Measurements from ENCODE around the gene NENF.

The NENF gene

GRCh38 chr1:212432272-212432660, 454 bp upstream of the NENF start:
- DNase-seq, result no peak

GRCh38 chr1:212433577-212434462, 1.1 kb downstream of the NENF start:
- DNase-seq, result no peak

- DNase-seq, result no peak
These were observed 2.3 kb downstream of the NENF start for GRCh38 chr1:212434992-212435391.

DNA sequence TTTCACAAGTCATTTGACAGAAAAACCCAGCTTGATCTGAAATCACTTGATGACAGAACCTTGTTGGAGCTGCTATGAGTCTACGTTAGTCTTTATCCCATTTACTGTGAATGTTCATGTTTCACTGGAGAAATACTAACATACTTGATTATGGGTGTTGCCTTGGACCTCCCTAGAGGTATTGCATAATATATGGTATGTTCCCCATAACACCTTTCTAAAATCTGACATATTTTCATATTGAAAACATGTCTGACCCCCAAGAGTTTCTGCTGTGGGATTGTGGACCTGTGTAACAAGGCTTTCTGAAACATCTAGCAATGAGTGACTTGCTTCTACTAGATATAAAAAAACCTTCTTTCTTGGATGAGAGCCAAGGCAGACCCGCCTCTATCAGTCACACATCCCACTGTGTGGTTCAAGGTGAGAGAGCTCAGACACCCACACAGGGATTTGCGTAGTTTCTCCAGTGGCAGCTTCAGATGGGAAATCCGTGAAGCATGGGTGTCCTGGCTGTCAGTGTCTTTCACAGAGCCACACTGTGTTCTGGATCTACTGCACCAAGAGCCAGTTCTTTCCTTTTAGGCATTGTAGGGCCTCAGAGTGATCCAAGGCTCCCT, 4.6 kb downstream of the NENF start:
- DNase-seq, result no peak

- DNase-seq, result no peak
These were observed 6.1 kb downstream of the NENF start for GRCh38 chr1:212438831-212439237.

DNA sequence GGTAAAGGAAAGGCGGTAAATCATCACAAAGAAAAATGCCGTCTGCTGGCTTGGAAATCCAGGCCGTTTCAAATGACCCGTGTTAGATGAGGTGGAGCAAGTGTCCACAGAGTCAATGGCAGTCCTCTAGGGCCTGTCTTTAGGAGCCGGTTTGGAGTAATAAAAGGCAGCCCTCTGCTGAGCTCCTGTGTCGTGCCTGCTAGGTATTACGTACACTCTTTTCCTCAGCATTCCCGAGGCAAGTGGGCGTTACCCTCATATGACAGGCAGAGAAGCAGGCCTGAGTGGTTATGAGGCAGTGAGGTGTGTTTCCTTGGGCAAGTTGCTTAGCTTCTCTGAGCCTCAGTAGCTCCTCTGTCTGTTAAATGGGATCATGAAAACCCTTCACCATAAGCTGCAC, 7.7 kb downstream of the NENF start:
- no peak for DNase-seq

- DNase-seq, result no peak
These were observed 9.7 kb downstream of the NENF start for GRCh38 chr1:212442408-212442807.

DNA sequence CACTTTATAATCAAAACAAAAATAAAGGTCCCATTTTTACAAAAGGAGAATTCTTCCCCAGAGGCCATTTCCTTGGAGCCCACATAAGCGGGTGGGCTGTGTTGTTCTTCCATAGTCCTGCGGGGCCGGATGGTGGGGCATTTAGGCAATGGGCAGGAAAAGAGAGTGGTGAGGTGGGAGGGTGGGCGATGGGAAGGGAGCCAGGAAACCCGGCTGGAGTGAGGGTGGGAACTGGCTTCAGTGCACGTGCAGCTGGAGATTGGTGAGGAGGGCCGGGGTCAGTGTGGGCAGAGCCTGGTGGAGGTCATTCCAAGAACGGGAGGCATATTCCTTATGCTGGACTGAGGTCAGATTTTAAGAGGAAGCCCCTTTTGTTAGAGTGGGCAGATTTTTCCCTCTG, 13.6 kb downstream of the NENF start:
- DNase-seq, result no peak

DNA sequence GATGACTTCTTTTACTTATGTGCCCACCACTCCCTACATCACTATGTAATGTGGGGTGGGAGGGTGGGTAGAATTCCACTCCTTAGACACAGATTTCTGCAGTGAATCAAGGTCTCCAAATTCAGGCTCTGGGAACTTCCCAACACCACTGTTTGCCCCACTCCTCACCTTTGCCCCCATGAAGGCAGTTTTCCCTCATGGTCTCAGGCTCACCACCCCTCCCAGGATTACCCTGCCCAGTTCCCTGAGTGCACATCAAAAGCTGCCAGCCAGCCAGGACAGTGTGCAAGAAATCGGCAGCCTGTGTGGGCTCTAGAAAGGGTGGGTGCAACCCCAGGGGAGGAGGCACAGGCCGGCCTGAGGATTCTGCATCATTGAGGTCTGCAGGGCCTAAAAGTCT, 14.8 kb downstream of the NENF start:
- DNase-seq, result no peak

DNA sequence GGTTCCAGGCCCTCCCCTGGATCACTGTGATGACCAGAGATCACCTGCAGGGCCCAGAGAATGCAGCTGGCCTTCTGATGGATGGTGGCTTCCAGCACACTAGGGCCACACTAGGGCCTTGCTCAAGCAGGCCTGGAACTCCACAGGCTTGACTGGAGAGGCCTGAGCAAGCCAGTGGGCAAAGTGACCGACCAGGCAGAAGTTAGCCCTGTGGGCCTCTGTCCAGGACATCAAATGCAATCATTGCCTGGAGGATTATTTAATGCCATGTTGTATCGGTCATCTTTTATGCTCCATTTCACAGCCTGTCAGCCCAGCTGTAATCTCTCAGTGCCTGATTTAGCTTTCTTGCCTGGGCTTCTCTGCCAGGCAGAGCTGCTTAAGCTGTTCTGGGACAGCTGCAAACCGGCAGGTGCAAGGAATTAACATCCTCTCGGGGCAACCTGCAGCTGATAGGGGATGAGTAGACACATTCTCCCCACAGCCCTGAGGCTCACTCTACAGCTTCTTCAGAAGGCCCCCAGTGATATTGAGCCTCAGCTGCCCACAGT, 17.7 kb downstream of the NENF start:
- DNase-seq, result no peak

DNA sequence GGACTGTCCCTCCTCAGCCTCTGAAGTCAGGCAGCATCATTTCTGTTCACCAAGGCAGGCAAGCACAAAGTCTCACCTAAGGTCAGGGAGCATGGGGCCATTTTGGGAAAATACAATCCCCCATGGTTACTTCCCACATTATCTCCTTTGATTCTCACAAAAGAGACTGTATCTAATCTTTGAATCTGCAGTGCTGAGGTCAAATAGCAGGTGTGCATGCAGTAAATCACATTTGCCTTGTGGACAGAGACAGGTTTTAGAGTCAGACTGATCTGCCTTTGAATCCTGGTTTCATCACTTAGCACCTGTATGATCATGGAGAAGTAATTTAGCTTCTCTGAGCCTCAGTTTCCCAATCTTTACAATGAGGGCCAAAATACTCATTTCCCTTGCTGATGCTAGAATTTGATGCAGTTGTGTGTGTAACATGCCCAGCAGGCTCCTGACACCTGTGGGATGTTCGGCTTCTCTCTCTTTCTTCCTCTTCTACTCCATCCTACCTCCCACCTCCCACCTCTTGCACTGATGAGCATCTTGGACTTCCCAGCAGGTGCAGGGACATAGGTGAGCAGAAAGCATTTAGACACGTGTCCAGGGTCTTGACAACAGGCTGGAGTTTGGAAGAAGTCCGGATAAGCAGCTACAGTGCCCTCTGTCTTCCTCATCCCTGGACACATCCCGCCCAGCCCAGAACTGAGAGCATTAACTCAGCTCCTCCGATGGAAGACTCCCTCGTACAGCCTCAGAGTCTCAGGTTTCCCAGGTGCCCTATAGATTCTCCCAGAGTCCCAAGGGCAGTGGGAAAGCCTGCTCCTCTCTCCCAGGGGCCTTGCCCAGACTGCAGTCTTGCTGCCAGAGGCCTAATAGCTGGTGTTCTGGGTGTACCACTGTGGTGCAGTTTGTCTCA, 18.9 kb downstream of the NENF start:
- DNase-seq, result no peak

DNA sequence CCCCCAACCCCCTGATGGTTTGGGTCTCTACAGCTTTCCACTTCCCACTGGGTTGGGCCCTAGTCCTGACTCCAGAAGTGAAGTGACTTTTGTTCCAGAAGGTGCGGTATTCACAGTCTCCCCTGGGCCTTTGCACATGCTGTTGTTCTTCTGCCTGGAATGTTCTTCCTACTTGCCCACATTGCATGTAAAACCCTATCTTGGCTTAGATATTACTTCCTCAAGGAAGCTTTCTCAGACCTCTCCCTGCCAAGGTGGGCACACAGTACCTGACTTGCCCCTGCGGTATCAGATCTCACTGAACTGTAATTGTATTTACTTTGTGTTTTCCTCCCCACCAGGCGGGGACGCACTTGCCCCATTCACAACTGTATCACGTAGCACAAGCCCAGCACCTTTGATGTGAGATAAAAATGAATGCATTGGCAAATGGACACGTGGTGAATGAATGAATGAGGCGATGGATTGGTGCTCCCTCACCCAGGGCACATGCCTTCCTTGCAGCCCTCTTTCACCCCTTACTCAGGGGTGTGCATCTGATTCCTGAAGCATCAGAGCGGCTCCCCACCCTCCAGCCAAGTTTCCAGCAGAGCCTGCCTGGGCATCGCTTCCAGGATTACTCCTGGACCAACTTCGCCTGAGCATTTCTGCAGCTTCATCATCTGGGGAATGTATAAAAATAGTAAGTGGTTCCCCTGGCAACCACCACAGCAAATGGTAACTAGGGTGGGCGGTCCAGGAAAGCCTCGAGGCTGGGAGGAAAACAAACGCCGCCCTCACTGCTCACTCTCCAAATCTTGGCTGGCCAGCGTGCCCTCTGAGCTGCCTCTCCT, 19.8 kb downstream of the NENF start:
- no peak for DNase-seq

DNA sequence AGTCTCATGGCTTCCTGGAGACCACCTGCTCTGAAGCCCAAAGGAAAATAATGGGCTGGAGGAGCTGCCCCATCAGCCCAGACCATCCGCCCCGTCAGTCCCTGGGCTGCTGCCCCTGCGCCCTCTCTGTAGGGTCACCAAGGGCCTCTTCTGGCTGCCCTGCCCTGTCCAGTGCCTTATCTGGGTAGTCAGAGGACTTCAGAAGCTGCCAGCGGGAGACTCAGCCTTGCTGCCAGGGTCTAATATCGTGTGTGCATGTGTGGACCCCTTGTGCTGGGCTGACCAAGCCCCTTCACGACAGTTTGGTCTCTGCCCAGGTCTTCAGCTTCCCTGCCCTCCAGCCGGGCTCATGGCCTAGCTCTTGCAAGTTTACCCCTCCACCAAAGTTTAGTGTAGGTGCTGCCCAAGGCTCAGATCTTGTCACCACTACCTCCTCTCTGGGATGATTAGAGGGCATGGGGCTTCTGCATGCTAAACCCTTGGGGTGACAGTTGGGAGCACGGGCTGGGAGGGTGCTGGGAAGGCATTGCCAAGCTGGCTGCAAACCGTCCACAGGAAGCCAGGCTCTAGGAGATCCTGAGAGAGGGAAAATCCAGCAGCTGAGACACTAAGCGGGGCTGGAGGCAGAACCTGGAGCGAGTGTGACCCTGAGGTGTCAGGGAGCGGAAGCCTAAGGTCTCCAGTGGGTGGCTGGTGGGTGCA, 20.6 kb downstream of the NENF start:
- DNase-seq, result no peak

GRCh38 chr1:212454741-212455140, 22.0 kb downstream of the NENF start:
- no peak for DNase-seq

- DNase-seq, result no peak
These were observed 22.7 kb downstream of the NENF start for GRCh38 chr1:212455401-212455800.

DNA sequence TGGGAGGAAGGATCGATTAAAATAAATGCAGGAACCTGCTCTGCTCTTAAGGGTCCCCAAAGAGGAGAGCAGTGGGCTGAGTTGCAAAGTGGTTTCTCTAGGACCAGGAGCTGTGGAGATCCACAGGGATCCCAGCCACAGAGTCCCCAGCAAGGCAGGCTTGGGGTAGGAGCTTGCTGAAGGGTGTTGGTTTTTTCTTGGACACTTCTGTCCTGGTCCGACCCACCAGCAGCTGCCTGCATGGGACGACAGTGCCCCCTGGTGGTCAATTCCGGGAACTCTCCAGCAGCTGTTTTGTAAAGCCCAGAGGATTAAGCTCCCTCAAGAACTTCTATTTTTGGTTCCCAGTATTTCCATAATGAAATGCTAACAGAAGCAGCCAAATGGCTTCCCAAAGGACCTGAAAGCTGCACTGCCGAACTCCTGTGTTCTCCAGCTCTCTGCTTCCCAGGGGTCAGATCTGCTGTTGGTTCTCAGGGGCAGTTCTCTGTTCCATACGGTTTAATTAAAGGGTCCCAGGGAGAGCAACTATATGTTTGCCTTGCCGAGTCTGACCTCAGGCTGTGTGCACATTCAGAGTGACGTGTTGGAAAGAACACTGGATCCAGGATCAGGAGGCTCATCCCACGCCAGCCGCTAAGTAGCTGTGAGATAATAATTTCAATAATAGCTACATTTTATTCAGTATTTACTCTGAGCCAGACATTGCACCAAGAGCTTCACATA, 23.2 kb downstream of the NENF start:
- peak; percentile 78 for DNase-seq

DNA sequence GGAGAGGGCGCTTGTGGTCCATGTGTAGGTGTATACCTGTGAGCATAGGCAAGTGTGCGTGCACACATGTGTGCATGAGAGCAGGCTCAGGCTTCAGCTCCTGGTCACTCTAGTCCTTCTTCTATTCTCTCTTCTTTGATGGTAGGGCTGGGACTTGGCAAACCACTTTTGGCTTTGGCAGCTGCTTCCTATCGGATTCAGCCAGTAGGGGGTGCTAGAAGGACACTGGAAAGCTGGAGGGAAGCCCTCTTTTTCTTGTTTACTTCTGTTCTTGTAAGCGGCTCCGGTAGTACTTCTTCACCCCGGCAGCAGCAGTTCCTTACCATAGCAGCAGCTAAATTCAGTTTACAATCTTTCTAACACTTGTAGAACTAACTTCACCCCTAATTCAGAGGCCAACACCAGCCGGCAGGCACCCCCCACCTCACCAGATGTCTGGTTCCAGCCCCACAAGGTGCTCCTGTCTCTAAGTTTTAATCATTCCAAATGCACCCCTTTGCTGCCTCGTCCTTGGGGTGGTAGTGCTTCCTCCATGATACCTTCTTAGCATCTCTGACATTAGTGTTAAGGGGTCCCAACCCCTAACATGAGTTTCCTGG, 25.1 kb downstream of the NENF start:
- DNase-seq, result peak; percentile 60

- no peak for DNase-seq
These were observed 26.1 kb downstream of the NENF start for GRCh38 chr1:212458817-212459216.

DNA sequence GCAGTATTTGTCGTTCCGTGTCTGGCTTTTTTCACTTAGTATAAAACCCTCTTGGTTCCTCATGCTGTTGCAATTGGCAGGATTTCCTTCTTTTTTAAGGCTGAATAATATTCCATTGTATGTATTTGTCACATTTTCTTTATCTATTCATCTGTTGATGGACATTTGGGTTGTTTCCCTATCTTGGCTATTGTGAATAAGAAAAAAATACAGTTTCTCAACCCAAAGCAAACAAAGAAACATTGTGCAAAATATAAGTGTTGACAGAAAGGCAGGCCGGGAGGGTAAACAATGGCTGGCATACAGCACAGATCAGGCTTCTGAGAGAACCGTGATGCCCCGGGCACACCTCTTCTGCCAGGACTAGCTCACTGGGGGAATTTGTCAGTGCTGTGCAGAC, 26.9 kb downstream of the NENF start:
- DNase-seq, result no peak

GRCh38 chr1:212460376-212460775, 27.7 kb downstream of the NENF start:
- DNase-seq, result no peak
